Measurements from ENCODE around the gene CCL27.

The CCL27 gene

DNA sequence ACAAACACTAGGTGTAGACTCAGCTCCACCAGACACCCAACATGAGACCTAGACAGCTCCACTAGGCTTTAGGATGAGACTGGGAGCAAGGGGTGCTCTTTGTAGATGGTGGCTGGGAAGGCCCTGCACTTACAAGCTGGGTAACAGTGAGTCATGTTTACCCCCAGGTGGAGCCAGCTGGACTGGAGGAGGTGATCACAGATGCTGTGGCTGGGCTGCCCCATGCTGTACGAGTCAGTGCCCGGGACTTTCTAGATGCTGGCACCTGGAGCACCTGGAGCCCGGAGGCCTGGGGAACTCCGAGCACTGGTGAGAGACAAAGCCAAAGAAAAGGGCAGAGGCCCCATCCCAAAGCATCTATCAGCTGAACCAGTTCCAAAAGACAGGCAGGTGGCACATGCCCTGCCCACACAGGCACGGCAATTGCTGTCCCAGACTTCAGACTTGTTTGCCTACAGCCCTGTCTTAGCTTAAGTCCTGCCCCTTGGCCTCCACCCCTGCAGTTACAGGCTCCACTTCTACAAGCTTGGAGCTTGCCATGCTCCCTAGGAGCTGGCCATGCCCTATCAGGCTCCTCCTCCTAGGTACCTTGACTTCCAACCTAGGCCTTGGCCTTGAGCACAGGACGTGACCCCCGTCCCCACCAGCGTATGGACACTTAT is 2.7 kb downstream of the CCL27 start:
- TF ChIP-seq, protein P1, sequence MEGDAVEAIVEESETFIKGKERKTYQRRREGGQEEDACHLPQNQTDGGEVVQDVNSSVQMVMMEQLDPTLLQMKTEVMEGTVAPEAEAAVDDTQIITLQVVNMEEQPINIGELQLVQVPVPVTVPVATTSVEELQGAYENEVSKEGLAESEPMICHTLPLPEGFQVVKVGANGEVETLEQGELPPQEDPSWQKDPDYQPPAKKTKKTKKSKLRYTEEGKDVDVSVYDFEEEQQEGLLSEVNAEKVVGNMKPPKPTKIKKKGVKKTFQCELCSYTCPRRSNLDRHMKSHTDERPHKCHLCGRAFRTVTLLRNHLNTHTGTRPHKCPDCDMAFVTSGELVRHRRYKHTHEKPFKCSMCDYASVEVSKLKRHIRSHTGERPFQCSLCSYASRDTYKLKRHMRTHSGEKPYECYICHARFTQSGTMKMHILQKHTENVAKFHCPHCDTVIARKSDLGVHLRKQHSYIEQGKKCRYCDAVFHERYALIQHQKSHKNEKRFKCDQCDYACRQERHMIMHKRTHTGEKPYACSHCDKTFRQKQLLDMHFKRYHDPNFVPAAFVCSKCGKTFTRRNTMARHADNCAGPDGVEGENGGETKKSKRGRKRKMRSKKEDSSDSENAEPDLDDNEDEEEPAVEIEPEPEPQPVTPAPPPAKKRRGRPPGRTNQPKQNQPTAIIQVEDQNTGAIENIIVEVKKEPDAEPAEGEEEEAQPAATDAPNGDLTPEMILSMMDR (IDR thresholded peaks at IDR 0.05; ENCODE audit: low read depth, low read length, missing control alignments) = no peak
- H3K4me3 ChIP-seq (ENCODE audit: low read depth, low read length) = no peak overlapping the region
- in situ Hi-C loops (cut with HindIII; ENCODE audit: low sequenced_read_pairs) = no loop called here
- DNase-seq (ENCODE audit: low read depth) = no peak

DNA sequence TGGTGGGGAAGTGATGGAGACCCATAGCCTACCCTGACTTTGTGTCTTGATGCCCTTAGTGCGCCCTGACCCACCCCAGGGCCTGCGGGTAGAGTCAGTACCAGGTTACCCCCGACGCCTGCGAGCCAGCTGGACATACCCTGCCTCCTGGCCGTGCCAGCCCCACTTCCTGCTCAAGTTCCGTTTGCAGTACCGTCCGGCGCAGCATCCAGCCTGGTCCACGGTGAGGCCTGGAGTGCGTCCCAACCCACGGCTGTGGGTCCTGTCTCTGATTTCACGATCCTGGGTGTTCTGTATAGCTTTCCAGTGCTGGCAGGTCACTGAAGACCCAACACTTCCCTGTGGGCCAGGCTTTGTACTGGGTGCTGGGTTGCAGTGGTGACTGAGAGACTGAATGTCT is 4.0 kb downstream of the CCL27 start:
- H3K4me3 ChIP-seq (ENCODE audit: low read depth, low read length) = no peak overlapping the region
- TF ChIP-seq, protein P1 (IDR thresholded peaks at IDR 0.05; ENCODE audit: low read depth, low read length, missing control alignments) = no peak
- in situ Hi-C loops (cut with HindIII; ENCODE audit: low sequenced_read_pairs) = no loop called here

DNA sequence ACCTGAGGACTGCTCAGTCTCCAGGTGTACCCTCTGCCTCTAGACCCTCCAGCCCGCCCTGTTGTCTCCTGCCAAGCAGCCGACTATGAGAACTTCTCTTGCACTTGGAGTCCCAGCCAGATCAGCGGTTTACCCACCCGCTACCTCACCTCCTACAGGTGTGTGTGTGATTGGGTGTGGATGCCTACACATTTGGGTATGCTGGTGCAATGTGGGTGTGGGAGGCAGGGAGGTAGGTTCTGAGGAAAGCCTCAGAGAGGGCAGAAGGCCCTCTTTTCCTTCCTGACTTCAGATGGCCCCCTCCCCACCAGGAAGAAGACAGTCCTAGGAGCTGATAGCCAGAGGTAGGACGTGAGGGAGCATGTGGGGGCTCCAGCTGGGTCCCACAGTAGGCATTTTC is 5.5 kb downstream of the CCL27 start:
- no peak for DNase-seq (ENCODE audit: low read depth)
- no peak overlapping the region for H3K4me3 ChIP-seq (ENCODE audit: low read depth, low read length)
- TF ChIP-seq, protein P1 (IDR thresholded peaks at IDR 0.05; ENCODE audit: low read depth, low read length, missing control alignments) = no peak
- in situ Hi-C loops (cut with HindIII; ENCODE audit: low sequenced_read_pairs) = no loop called here

More for the DNA sequence above, 4.0 kb downstream of the CCL27 start:
- no peak for DNase-seq (ENCODE audit: low read depth)

DNA sequence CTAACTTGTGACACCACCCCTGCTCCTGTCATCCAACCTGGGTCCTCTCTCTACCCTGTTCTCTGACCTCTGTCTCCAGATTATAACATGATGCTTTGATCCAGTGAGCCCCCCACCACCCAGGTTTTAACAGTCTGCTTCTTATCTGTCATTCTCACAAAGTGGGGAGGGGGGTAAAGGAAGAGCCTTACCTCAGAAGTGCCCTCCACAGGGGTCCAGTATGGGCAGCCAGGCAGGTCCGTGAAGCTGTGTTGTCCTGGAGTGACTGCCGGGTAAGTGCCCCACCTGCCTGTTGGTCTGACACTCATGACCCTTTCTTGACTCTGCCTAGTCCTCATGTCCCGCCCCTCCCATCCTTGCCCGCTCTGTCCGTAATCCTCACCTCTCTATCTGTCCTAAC is 7.1 kb downstream of the CCL27 start:
- TF ChIP-seq, protein P1 (IDR thresholded peaks at IDR 0.05; ENCODE audit: low read depth, low read length, missing control alignments) = no peak
- DNase-seq (ENCODE audit: low read depth) = no peak
- in situ Hi-C loops (cut with HindIII; ENCODE audit: low sequenced_read_pairs) = no loop called here
- no peak overlapping the region for H3K4me3 ChIP-seq (ENCODE audit: low read depth, low read length)

DNA sequence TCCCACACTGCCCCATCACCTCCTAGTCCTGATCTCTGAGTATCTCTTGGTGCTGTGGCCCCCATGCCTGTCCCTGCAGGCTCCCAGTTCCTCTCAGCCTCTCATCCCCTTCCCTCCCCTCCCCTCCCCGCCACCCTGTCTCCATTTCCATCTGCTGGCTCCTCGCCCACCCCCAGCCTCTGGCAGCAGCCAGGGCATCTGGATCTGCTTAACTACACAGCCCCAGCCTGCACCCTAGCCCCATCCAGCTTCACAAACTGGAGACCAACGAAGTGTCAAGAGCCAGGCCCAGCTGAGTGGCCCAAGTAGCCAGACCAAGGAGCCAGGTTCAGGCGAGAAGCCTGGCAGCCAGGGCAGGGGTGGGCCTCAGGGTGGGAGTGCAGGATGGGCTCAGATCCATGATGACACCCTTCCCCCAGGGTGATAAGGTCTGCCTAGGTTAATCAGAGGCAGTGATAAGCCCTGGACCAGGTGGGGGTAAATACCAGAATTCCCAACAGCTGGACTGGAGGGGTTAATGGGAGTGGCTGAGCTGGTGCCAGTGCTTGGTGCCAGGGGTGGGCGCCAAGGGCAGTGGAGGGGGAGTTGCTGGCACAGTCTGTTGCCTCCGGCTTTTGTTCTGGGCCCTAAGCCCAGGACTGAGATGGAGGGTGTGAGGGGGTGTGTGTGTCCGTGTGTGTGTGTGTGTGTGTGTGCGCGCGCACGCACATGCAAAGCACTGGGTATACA is 8.0 kb downstream of the CCL27 start:
- H3K4me3 ChIP-seq (ENCODE audit: low read depth, low read length) = no peak overlapping the region
- TF ChIP-seq, protein P1 (IDR thresholded peaks at IDR 0.05; ENCODE audit: low read depth, low read length, missing control alignments) = no peak
- DNase-seq (ENCODE audit: low read depth) = peak; percentile 33
- in situ Hi-C loops (cut with HindIII; ENCODE audit: low sequenced_read_pairs) = no loop called here

DNA sequence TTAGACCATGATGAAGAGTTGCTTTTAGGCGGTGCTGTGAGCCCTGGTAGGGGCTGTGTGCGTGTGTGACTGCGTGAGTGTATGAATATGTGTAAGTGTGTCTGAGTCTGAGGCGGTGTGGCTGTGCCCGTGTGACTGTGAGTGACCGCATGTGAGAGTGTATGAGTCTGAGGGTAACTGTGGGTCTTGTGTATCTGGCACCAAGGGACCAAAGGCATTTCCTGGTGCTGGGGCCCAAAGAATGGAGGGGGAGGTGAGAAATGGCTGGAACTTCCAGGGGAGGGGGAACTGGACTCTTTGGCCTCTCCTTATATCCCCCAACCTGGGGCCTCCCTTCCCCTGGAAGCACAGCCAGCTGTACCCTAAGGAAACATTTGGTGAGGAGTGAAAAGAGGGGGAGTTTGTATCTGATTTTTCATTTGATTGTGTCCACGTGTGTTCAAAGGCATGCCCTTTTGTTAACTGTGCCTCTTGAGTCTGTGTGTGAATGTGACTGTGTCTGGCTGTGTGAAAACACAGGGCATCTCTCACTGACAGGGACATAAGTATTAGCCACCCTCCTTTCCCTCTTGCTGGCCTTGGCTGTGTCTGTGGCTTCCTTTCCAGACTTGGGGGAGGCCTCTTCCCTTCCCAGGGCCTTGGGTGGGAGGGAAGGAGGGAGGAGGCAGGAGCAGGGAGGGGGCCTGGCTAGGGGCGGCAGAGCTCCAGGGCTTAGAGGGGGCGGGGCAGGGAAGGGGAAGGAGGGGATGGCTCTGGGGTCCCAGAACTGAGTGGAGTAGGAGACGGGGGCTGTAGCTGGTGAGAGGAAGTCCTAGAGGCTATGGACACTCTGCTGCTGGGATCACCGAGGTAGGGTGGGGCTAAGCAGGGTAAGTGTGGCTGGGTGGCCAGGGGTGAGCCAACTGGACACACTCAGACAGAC is 9.0 kb downstream of the CCL27 start:
- in situ Hi-C loops (cut with HindIII; ENCODE audit: low sequenced_read_pairs) = no loop called here
- TF ChIP-seq, protein P1 (IDR thresholded peaks at IDR 0.05; ENCODE audit: low read depth, low read length, missing control alignments) = no peak
- no peak for DNase-seq (ENCODE audit: low read depth)
- no peak overlapping the region for H3K4me3 ChIP-seq (ENCODE audit: low read depth, low read length)

All from astrocyte of the cerebellum (primary cell).